Mesendoderm (in vitro differentiated cells): ENCODE measurements around the gene HTR3E.

Experiments
- DNase-seq: peaks from one replicate; pipeline ENCODE4 v3.0.0; 2013
- H2AK5ac ChIP-seq: 2 replicates; pipeline ENCODE4 v1.6.1; 2013; ENCODE audit warnings: low read length, inconsistent platforms
- H2BK120ac ChIP-seq: 2 replicates; pipeline ENCODE4 v1.6.1; 2013; ENCODE audit warnings: low read depth, mild to moderate bottlenecking, low read length, moderate library complexity, mixed read lengths
- H2BK15ac ChIP-seq: replicated peaks from 2 replicates; pipeline ENCODE4 v1.6.1; 2013; ENCODE audit warnings: low read depth, mild to moderate bottlenecking, moderate library complexity
- H2BK5ac ChIP-seq: 2 replicates; pipeline ENCODE4 v1.6.1; 2013; ENCODE audit warnings: low read length, inconsistent platforms
- H3K18ac ChIP-seq: 2 replicates; pipeline ENCODE4 v1.6.1; 2013; ENCODE audit warnings: mild to moderate bottlenecking, low read length, mixed read lengths
- H3K23ac ChIP-seq: one replicate; pipeline ENCODE4 v1.6.1; 2013; ENCODE audit warnings: low read length
- H3K27ac ChIP-seq: 2 replicates; pipeline ENCODE4 v1.5.1; 2013; ENCODE audit warnings: low read depth, mild to moderate bottlenecking, inconsistent platforms, low read length, moderate library complexity
- H3K27me3 ChIP-seq: 2 replicates; pipeline ENCODE4 v1.6.1; 2013; ENCODE audit warnings: low read length, control low read depth, mild to moderate bottlenecking, inconsistent platforms; ENCODE audit not compliant: insufficient read depth, poor library complexity
- H3K36me3 ChIP-seq: 2 replicates; pipeline ENCODE4 v1.6.1; 2013; ENCODE audit warnings: low read length, inconsistent platforms; ENCODE audit not compliant: control insufficient read depth, insufficient read depth
- H3K4ac ChIP-seq: one replicate; pipeline ENCODE4 v1.6.1; 2013; ENCODE audit warnings: low read depth, mild to moderate bottlenecking, low read length, moderate library complexity
- H3K4me1 ChIP-seq: 2 replicates; pipeline ENCODE4 v1.6.1; 2013; ENCODE audit warnings: low read depth, low read length, inconsistent platforms; ENCODE audit not compliant: control insufficient read depth
- H3K4me2 ChIP-seq: 2 replicates; pipeline ENCODE4 v1.6.1; 2013; ENCODE audit warnings: low read length
- H3K4me3 ChIP-seq: 2 replicates; pipeline ENCODE4 v1.5.1; 2013; ENCODE audit warnings: mild to moderate bottlenecking, low read length
- H3K56ac ChIP-seq: one replicate; pipeline ENCODE4 v1.6.1; 2013; ENCODE audit warnings: low read length
- H3K79me1 ChIP-seq: 2 replicates; pipeline ENCODE4 v1.6.1; 2013; ENCODE audit warnings: low read length, inconsistent platforms
- H3K79me2 ChIP-seq: 2 replicates; pipeline ENCODE4 v1.6.1; 2013; ENCODE audit warnings: mild to moderate bottlenecking, low read length; ENCODE audit not compliant: control insufficient read depth, insufficient read depth
- H3K9ac ChIP-seq: 2 replicates; pipeline ENCODE4 v1.6.1; 2013; ENCODE audit warnings: low read length, inconsistent platforms
- H4K5ac ChIP-seq: one replicate; pipeline ENCODE4 v1.6.1; 2013; ENCODE audit warnings: low read length
- H4K8ac ChIP-seq: one replicate; pipeline ENCODE4 v1.6.1; 2013; ENCODE audit warnings: low read depth, mild to moderate bottlenecking, control low read depth, low read length, moderate library complexity
- WGBS: extraction: QIAGEN DNeasy Blood & Tissue Kit; methylation state at CpG from one replicate; pipeline ENCODE4 v1.1.7; 2013; ENCODE audit warnings: low lambda C conversion rate, missing lambda C conversion rate; ENCODE audit not compliant: insufficient coverage; ENCODE audit errors: extremely low coverage; 5-methylcytosine and 5-hydroxymethylcytosine counted together

The HTR3E gene

DNA sequence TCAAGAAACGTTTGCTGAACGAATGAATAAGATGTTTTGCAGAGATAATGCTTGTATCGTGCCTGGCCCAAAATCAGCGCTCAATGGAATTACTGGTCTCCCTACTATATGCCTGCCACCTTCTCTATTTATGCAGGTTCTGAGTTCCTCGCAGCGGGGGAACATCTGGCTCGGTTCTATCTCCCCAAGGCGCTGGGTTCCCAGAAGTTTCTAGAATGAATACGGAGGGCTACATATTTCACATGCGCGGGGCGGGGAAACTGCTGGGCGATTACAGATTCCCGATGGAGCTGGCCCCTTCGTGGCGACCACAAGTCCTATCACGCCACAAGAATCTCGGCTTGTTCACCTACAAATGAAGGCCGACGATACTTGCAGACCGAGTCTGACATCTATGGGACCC is 37.9 kb downstream of the HTR3E start:
- no CpG with 5 or more reads among the region's 21 CpGs for WGBS
- Histone ChIP-seq H2BK5ac (peak overlapping the region; percentile 82), H3K4me3 (peak overlapping the region; percentile 80), H2AK5ac (no peak overlapping the region), H2BK15ac (no peak overlapping the region), H3K18ac (peak overlapping the region; percentile 72), H4K8ac (no peak overlapping the region), H3K27ac (peak overlapping the region; percentile 45), H3K56ac (peak overlapping the region; percentile 93), H3K4ac (peak overlapping the region; percentile 64), H4K5ac (no peak overlapping the region), H3K23ac (no peak overlapping the region), H3K27me3 (no peaks in the 10 kb centered on the region), H3K36me3 (peaks cover 2% of the 10 kb centered on the region), H3K9ac (peak overlapping the region; percentile 91), H3K79me1 (peaks cover 18% of the 10 kb centered on the region), H3K79me2 (peaks cover 23% of the 10 kb centered on the region), H3K4me1 (peaks cover 6% of the 10 kb centered on the region), H2BK120ac (no peak overlapping the region), H3K4me2 (peak overlapping the region; percentile 97)
- DNase-seq: no peak

DNA sequence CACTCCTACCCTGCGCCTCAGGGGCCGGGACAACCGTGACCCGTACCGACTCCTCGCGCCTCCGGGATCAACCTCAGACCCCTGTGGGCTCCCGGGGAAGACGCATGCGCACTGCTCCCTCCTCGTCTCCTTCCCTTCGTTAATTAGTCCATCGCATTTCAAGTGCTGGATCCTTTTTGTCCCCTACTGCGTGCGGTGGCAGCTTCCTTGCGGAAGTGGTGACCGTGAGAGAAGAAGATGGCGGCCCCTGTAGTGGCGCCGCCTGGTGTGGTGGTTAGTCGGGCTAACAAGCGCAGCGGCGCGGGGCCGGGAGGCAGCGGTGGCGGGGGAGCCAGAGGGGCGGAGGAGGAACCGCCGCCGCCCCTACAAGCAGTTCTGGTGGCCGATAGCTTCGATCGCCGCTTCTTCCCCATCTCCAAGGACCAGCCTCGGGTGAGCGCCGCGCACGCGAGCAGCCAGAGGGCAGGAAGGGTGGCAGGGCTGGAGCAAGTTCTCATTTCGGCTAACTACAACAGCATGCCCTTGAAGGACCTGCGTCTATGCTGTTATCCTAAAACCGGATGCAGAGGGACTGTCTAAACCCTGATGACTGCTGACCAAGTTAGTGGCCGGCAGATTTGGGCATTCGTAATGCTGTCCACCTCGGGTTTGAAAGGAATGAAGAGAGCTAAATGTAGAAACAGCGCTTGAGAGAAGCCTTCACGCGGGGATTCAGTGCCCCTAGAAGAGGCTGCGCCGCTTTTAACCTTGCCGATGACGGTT is 38.5 kb downstream of the HTR3E start, which contains the start of gene EIF2B5:
Gene EIF2B5, plus strand, starts transcription at position 210 of the 762 bp plus-strand sequence. Its CDS starts 28 bp downstream, at position 238.
- Histone ChIP-seq H3K79me2 (peaks cover 23% of the 10 kb centered on the region), H3K79me1 (peaks cover 18% of the 10 kb centered on the region), H3K4ac (peak within 1 kb of the TSS; percentile 90), H3K4me2 (peak within 1 kb of the TSS; percentile 97), H3K27me3 (no peaks in the 10 kb centered on the region), H3K4me1 (peaks cover 6% of the 10 kb centered on the region), H3K23ac (peak within 1 kb of the TSS; percentile 67), H2AK5ac (no peak within 1 kb of the TSS), H3K27ac (peak within 1 kb of the TSS; percentile 75), H2BK5ac (peak within 1 kb of the TSS; percentile 82), H4K5ac (no peak within 1 kb of the TSS), H3K18ac (peak within 1 kb of the TSS; percentile 72), H2BK120ac (no peak within 1 kb of the TSS), H3K56ac (peak within 1 kb of the TSS; percentile 93), H4K8ac (no peak within 1 kb of the TSS), H3K36me3 (peaks cover 2% of the 10 kb centered on the region), H3K9ac (peak within 1 kb of the TSS; percentile 91), H2BK15ac (no peak within 1 kb of the TSS), H3K4me3 (peak within 1 kb of the TSS; percentile 80)
- peak; percentile 98 for DNase-seq
- no CpG with 5 or more reads among the region's 56 CpGs for WGBS

DNA sequence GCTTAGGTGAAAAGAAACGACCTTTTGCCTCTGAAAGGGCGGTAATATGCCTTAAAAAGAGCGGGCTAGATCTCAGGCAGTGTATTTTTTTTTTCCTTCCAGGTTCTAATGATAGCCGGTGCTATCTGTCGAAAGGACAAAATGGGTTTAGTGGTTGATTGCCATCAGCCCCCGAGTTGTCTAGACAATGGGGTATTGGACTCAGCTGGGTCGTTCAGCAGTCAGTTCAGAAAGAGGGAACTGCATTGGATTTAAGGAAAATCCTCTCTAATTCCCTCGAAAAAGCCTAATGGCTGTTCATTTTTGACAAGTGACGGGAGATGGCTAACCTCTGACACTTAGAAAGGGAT is 39.0 kb downstream of the HTR3E start:
- Histone ChIP-seq H4K8ac (no peak overlapping the region), H3K4me3 (peak overlapping the region; percentile 80), H4K5ac (no peak overlapping the region), H3K36me3 (peaks cover 4% of the 10 kb centered on the region), H3K23ac (no peak overlapping the region), H2AK5ac (no peak overlapping the region), H3K4me2 (peak overlapping the region; percentile 83), H3K18ac (no peak overlapping the region), H3K4ac (peak overlapping the region; percentile 90), H2BK15ac (no peak overlapping the region), H3K79me1 (peaks cover 20% of the 10 kb centered on the region), H2BK5ac (no peak overlapping the region), H3K27ac (no peak overlapping the region), H3K9ac (peak overlapping the region; percentile 91), H3K27me3 (no peaks in the 10 kb centered on the region), H3K4me1 (peaks cover 6% of the 10 kb centered on the region), H2BK120ac (no peak overlapping the region), H3K79me2 (peaks cover 23% of the 10 kb centered on the region), H3K56ac (peak overlapping the region; percentile 93)
- WGBS: no CpG with 5 or more reads among the region's 9 CpGs
- DNase-seq: no peak

DNA sequence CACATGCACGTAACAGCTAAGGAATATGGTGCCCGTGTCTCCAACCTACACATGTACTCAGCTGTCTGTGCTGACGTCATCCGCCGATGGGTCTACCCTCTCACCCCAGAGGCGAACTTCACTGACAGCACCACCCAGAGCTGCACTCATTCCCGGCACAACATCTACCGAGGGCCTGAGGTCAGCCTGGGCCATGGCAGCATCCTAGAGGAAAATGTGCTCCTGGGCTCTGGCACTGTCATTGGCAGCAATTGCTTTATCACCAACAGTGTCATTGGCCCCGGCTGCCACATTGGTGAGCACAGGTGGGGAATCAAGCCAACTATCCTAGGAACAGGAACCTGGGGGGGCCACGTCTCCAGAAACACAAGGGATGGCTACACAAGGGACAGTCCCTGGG is 43.6 kb downstream of the HTR3E start:
- Histone ChIP-seq H3K56ac (no peak overlapping the region), H3K18ac (no peak overlapping the region), H3K4ac (no peak overlapping the region), H4K8ac (no peak overlapping the region), H2BK5ac (no peak overlapping the region), H2BK15ac (no peak overlapping the region), H2BK120ac (no peak overlapping the region), H3K27me3 (no peaks in the 10 kb centered on the region), H4K5ac (no peak overlapping the region), H3K4me1 (peaks cover 6% of the 10 kb centered on the region), H3K27ac (no peak overlapping the region), H3K36me3 (peaks cover 12% of the 10 kb centered on the region), H3K9ac (no peak overlapping the region), H3K4me2 (no peak overlapping the region), H3K79me1 (peaks cover 20% of the 10 kb centered on the region), H2AK5ac (no peak overlapping the region), H3K4me3 (no peak overlapping the region), H3K79me2 (peaks cover 22% of the 10 kb centered on the region), H3K23ac (no peak overlapping the region)
- no CpG with 5 or more reads among the region's 10 CpGs for WGBS
- no peak for DNase-seq

DNA sequence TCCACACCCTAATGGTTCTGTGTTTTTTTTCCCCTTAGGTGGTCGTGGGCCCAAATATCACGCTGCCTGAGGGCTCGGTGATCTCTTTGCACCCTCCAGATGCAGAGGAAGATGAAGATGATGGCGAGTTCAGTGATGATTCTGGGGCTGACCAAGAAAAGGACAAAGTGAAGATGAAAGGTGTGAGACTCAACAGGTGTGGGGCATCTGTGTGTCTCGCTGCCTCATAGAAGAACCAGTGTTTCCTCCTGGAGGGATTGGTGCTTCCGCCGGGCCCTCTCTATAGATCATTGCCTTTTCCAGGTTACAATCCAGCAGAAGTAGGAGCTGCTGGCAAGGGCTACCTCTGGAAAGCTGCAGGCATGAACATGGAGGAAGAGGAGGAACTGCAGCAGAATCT is 45.3 kb downstream of the HTR3E start:
- Histone ChIP-seq H3K36me3 (peaks cover 10% of the 10 kb centered on the region), H3K79me2 (peaks cover 6% of the 10 kb centered on the region), H2AK5ac (no peak overlapping the region), H4K5ac (no peak overlapping the region), H3K4ac (no peak overlapping the region), H2BK120ac (no peak overlapping the region), H3K9ac (no peak overlapping the region), H2BK5ac (no peak overlapping the region), H2BK15ac (no peak overlapping the region), H4K8ac (no peak overlapping the region), H3K4me1 (no peaks in the 10 kb centered on the region), H3K27me3 (no peaks in the 10 kb centered on the region), H3K4me2 (no peak overlapping the region), H3K18ac (no peak overlapping the region), H3K56ac (no peak overlapping the region), H3K23ac (no peak overlapping the region), H3K79me1 (peaks cover 9% of the 10 kb centered on the region), H3K27ac (no peak overlapping the region), H3K4me3 (no peak overlapping the region)
- WGBS: no CpG with 5 or more reads among the region's 7 CpGs
- no peak for DNase-seq
